HepG2 (cell line): Measurements from ENCODE around the gene NPFFR1. TPM values are rescaled to one million over a fixed set of nuclear protein-coding genes. Genes with fewer than 3 reads are reported as not detected.
A peak's percentile ranks its signal among the peaks of the same experiment; 100 is the strongest.

Experiments used
- AGO1 ChIP-seq: fragments of 200-400 bp; formaldehyde crosslinking; IDR thresholded peaks from 2 replicates; pipeline ENCODE4 v1.6.1; 2017; ENCODE audit warnings: mild to moderate bottlenecking, low read depth, low read length, moderate library complexity; ENCODE audit not compliant: poor library complexity, severe bottlenecking
- FOXK2 ChIP-seq: fragments of 450-650 bp; IDR thresholded peaks from 2 replicates; pipeline ENCODE4 v1.6.1; 2016
- GABPB1 ChIP-seq: IDR thresholded peaks from 2 replicates; pipeline ENCODE4 v1.6.1; 2016; ENCODE audit warnings: mild to moderate bottlenecking, missing genetic modification reagents, moderate library complexity, missing compliant biosample characterization
- HDAC2 ChIP-seq: sonication (generic); formaldehyde crosslinking; IDR thresholded peaks from 2 replicates; pipeline ENCODE4 v1.4.0; 2020; ENCODE audit warnings: missing genetic modification reagents
- HNRNPK ChIP-seq: fragments of 200-400 bp; formaldehyde crosslinking; IDR thresholded peaks from 2 replicates; pipeline ENCODE4 v1.6.1; 2018; ENCODE audit warnings: low read length, low read depth, moderate library complexity, mild to moderate bottlenecking; ENCODE audit not compliant: poor library complexity, severe bottlenecking
- HOXA5 ChIP-seq: sonication (generic); formaldehyde crosslinking; IDR thresholded peaks from 2 replicates; pipeline ENCODE4 v1.4.0; 2020; ENCODE audit warnings: missing genetic modification reagents
- MIER2 ChIP-seq: IDR thresholded peaks from 2 replicates; pipeline ENCODE4 v1.6.1; 2016; ENCODE audit warnings: missing biosample characterization, missing genetic modification reagents
- NFATC3 ChIP-seq: sonication (generic); formaldehyde crosslinking; IDR thresholded peaks from 2 replicates; pipeline ENCODE4 v1.5.1; 2020; ENCODE audit warnings: mild to moderate bottlenecking, missing genetic modification reagents
- NFKB2 ChIP-seq: sonication (generic); formaldehyde crosslinking; IDR thresholded peaks from 2 replicates; pipeline ENCODE4 v1.4.0; 2020; ENCODE audit warnings: missing genetic modification reagents, borderline replicate concordance
- NFRKB ChIP-seq: fragments of 450-650 bp; IDR thresholded peaks from 2 replicates; pipeline ENCODE4 v1.6.1; 2017
- RARA ChIP-seq: IDR thresholded peaks from 2 replicates; pipeline ENCODE4 v1.6.1; 2016; ENCODE audit warnings: missing genetic modification reagents, missing compliant biosample characterization
- WIZ ChIP-seq: sonication (generic); formaldehyde crosslinking; IDR thresholded peaks from 2 replicates; pipeline ENCODE4 v1.5.1; 2020; ENCODE audit warnings: mild to moderate bottlenecking, missing genetic modification reagents
- ZBTB40 ChIP-seq, 2 experiments: fragments of 450-650 bp in 1 of 2; sonication (generic) in 1 of 2; formaldehyde crosslinking in 1 of 2; IDR thresholded peaks; 2 replicates each; pipeline versions ENCODE4 v1.6.1 to v1.8.0; 2016 to 2022; ENCODE audit warnings: antibody characterized with exemption in 1 of 2, mild to moderate bottlenecking in 1 of 2, missing genetic modification reagents in 1 of 2
- ZBTB7A ChIP-seq: sonication (generic); formaldehyde crosslinking; IDR thresholded peaks from 2 replicates; pipeline ENCODE4 v1.8.0; 2022; ENCODE audit warnings: mild to moderate bottlenecking, missing genetic modification reagents
- ZMYM4 ChIP-seq: sonication (generic); formaldehyde crosslinking; IDR thresholded peaks from 2 replicates; pipeline ENCODE4 v1.8.1; 2023; ENCODE audit warnings: mild to moderate bottlenecking, missing genetic modification reagents
- ZNF280D ChIP-seq: sonication (generic); formaldehyde crosslinking; IDR thresholded peaks from 2 replicates; pipeline ENCODE4 v1.5.1; 2020; ENCODE audit warnings: mild to moderate bottlenecking, missing genetic modification reagents
- ZNF33B ChIP-seq: sonication (generic); formaldehyde crosslinking; IDR thresholded peaks from 2 replicates; pipeline ENCODE4 v1.5.1; 2020; ENCODE audit warnings: mild to moderate bottlenecking, missing genetic modification reagents
- ZNF451 ChIP-seq: sonication (generic); formaldehyde crosslinking; IDR thresholded peaks from 2 replicates; pipeline ENCODE4 v1.5.0; 2020; ENCODE audit warnings: mild to moderate bottlenecking, missing genetic modification reagents
- ZNF510 ChIP-seq: sonication (generic); formaldehyde crosslinking; IDR thresholded peaks from 2 replicates; pipeline ENCODE4 v1.4.0; 2020; ENCODE audit warnings: low read depth, mild to moderate bottlenecking, missing genetic modification reagents
- polyA plus RNA-seq, 8 experiments: library from polyadenylated mRNA; depleted of rRNA in 3 of 8; stranded (reverse) in 7 of 8; unstranded in 1 of 8; fragments of >200 nt; fragmentation: Illumina TruSeq in 4 of 8; extraction: Trizol in 4 of 8; gene quantifications; 2 replicates each; pipeline versions ENCODE4 v1.2.1 to v1.2.3, GENCODE V29; 2011 to 2016; ENCODE audit warnings: low read depth in 4 of 8, missing spikeins in 1 of 8, mixed read lengths in 1 of 8; ENCODE audit not compliant: insufficient read depth in 1 of 8
- total RNA-seq, 5 experiments: library from RNA; depleted of rRNA; stranded (reverse); fragments of >200 nt; fragmentation: Illumina TruSeq; extraction: Trizol; gene quantifications; 2 replicates each; pipeline ENCODE4 v1.2.3, GENCODE V29; 2016; ENCODE audit warnings: low read depth in 1 of 5

Gene NPFFR1
- total and polyA plus RNA-seq, 2 of the 13 experiments (the other 11 are each of a cell fraction or from before 2014, with no cell fraction given) = under 0.01 TPM; not detected in 1

- TF ChIP-seq ZNF33B (CRISPR knock-in tag) (peak; percentile 98), NFATC3 (CRISPR knock-in tag) (0 out of 2 replicates have a peak, but pooled peaks have one; percentile 71), ZMYM4 (CRISPR knock-in tag) (peak; percentile 90), HDAC2 (CRISPR knock-in tag) (peak; percentile 93), GABPB1 (peak; percentile 99), ZNF510 (CRISPR knock-in tag) (peak; percentile 92; the same call in 1 of the 2 replicates), AGO1 (peak; percentile 22), WIZ (no peak; the same call in 1 of the 2 replicates), FOXK2 (0 out of 2 replicates have a peak, but pooled peaks have one; percentile 10), ZNF451 (CRISPR knock-in tag) (peak; percentile 63), NFRKB (no peak), NFKB2 (CRISPR knock-in tag) (peak; percentile 4; the same call in 1 of the 2 replicates), ZNF280D (CRISPR knock-in tag) (0 out of 2 replicates have a peak, but pooled peaks have one; percentile 12), HOXA5 (CRISPR knock-in tag) (no peak), MIER2 (0 out of 2 replicates have a peak, but pooled peaks have one; percentile 51), RARA (peak; percentile 82), ZBTB7A (CRISPR knock-in tag) (peak; percentile 95), ZBTB40 (IDR thresholded peaks at IDR 0.05) (no peak), ZBTB40 (CRISPR knock-in tag; IDR thresholded peaks at IDR 0.05) (peak; percentile 60; the same call in 1 of the 2 replicates), HNRNPK (no peak)
Observed at GRCh38 chr10:70323697-70324338, 40.0 kb upstream of the NPFFR1 start (continued).
